Measurements from ENCODE around the gene FLOT2.
A peak's percentile ranks its signal among the peaks of the same experiment; 100 is the strongest.
"Not testable (repeated sequence)": the region's sequence is repeated elsewhere in the genome, so short reads cannot be mapped to it uniquely, and the experiment has no call there.

FLOT2 gene

DNA sequence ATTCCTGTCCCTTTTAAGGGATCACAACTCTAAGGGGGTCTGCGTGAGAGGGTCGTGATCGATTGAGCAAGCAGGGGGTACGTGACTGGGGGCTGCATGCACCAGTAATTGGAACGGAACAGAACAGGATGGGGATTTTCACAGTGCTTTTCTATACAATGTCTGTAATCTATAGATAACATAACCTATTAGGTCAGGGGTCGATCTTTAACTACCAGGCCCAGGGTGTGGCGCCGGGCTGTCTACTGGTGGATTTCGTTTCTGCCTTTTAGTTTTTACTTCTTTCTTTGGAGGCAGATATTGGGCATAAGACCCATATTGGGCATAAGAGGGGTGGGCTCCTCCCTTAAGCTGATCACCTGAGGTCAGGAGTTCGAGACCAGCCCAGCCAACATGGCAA lies 61.0 kb downstream of the FLOT2 start:
- not testable (repeated sequence) for H3K4me3 Mint-ChIP-seq, H3K9me3 Mint-ChIP-seq, H3K27ac Mint-ChIP-seq, H3K27me3 Mint-ChIP-seq
- peaks cover 16% of the 10 kb centered on the region for H3K36me3 Mint-ChIP-seq (ENCODE audit: low read depth)
- H3K4me1 Mint-ChIP-seq (ENCODE audit: low read depth): peaks cover 28% of the 10 kb centered on the region

DNA sequence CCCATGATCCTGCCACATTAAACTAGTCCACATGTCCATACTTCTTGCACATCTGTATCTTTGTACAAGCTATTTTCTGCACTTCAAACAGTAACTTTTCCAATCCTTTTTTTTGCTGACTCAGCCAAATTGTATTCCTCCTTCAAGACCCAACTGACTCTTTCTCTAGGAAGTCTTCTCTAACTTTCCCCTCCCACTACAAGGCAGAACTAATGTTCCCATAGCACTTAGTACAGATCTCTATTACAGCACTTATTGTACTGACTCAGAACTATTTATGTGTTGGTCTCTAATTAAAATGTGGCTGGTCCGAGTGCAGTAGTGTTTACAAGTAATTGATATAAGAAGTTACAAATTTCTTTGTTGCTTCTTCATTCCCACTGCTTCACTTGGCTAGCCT lies 63.1 kb downstream of the FLOT2 start:
- Mint-ChIP-seq H3K4me3 (no peak overlapping the region), H3K36me3 (ENCODE audit: low read depth) (peaks cover 27% of the 10 kb centered on the region), H3K27ac (peak overlapping the region; percentile 24), H3K4me1 (ENCODE audit: low read depth) (peaks cover 15% of the 10 kb centered on the region), H3K9me3 (no peaks in the 10 kb centered on the region), H3K27me3 (no peaks in the 10 kb centered on the region)
